ENCODE data around the gene ELL3.
A peak's percentile ranks its signal among the peaks of the same experiment; 100 is the strongest.
"Not testable (repeated sequence)": the region's sequence is repeated elsewhere in the genome, so short reads cannot be mapped to it uniquely, and the experiment has no call there.

ELL3 gene

DNA sequence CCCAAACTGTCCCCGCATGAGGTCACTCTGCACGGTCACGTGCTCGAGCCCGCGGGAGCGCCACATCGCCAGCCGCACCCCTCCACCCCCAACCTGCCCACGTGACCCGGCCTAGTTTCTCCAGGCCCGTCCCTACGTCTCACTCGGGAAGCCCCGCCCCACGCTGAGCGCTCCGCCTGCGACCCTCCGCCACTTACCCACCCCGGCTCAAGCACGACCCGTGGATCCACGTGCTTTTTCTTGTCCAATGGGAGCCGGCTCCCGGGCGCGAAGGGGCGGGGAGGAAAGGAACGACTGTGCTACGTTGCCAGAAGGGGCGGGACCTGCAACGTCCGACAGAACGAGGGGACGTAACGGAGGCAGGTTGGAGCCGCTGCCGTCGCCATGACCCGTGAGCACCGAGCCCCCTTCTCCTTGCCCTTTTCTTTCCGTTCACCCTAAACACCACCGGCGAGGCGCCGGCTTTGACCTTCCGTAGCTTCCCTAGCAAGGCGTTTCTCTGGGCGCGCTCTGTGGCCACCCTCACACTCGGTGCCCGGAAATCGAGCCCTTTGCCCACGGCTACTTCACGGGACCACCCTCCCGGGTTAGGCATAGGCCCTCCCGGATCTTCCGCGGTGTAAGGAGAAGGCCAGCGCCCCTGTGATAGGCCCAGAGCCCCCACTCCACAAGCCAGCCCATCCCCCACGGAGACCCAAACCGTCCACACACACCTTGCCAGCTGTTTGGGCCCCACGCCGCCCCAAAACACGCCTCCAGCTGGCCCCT, 15.4 kb upstream of the ELL3 start, which contains the start of gene SERF2:
Gene SERF2 (plus strand): TSS at position 328 of the 768 bp plus-strand sequence. CDS start 57 bp downstream, at position 385.
- peak; percentile 98 for DNase-seq (ENCODE audit: low spot score)

DNA sequence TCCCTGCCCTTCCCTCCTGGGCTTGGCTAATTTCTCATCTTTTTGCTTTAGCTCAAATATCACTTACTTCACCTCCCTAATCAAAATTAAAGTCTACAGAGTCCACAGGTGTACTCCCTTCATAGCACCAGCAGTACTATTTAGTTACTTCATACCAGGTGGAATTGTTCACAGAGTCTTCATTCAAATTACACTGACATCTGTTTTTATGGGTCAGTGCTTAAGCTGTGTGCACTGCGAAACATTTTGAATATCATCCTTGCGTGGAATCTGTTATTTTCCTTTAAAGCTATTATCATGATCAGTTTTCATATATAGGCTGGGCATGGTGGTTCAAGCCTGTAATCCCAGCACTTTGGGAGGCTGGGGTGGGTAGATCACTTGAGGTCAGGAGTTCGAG, 12.6 kb upstream of the ELL3 start:
- no peak for DNase-seq (ENCODE audit: low spot score)

DNA sequence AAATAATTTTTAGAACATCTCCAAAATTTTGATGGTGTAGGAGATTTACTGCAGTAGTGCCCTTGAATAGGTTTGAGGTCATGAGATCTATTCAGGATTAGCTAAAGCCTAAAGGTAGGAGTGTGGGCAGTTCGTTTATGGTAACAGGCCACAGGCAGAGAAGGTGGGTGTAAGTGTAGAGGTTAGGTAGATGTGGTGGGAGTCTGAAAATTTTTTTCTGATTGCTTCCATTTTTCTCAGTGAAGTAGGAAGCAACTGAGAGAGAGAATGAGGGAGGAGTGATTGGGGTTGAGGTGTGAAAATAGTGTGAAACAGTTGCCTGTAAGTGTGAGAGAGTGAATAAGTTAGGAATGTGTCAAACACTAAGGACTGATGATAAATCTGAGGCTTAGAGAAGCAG, 2.2 kb upstream of the ELL3 start:
- DNase-seq (ENCODE audit: low spot score) = no peak

DNA sequence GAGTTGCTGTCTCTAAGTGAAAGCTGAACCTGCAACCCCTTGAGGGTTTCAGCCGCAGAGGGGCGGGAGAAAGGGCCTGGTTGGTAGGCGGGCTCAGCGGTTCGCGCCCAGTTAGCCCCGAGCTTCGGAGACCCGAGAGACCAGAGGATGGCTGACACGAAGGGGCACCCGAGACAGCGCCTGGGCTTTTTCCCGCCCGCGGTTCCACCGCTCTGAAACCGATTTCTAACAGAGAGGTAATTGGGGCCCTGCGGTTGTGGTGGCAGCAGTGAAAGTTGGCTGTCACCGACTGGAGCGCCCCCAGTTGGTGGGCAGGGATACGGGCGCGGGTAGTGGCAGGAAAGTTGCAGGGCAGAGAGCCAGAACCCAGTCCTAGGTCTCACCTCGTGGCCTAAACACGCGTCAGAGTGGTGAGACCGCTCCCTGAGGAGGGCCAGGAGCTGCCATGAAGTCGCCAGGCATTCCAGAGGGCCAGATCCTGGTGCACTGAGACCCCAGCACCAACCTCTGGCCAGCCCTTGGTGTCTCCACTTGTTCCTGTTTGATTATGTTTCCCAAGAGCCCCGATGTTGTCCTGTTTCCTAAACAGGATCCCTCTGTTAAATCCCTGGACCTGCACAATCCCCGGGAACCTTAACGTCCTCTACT, 625 bp upstream of the ELL3 start:
- DNase-seq (ENCODE audit: low spot score) = peak; percentile 62

DNA sequence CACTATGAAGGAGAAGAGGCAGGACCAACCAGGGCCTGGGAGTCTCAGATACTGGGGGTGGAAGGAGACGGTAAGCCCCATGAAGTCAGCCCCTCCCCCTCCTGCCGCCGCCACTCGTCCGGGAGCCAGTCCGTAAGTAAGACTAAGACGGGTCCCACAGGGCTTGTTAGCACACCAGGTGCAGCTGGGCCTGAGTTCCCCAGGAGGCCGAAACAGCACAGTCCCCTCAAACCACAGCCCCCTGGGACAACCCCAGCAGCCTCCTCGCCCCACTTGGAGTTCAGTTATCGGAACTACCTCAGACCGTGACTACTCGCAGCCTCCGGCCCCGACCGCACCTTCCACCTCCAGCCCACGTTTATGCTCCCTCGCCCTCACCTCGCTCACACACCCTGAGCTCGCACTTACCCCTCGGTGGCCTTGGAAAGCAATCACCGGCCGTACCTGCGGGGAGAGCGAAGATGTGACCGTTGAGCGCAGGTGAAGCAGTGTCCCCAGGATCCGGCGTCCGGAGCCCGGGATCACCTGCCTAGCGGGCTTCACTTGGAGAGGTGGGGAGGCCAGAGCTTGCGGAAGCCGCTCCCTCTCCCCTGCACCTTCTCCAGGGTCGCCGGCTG, 557 bp downstream of the ELL3 start:
- DNase-seq (ENCODE audit: low spot score) = no peak

DNA sequence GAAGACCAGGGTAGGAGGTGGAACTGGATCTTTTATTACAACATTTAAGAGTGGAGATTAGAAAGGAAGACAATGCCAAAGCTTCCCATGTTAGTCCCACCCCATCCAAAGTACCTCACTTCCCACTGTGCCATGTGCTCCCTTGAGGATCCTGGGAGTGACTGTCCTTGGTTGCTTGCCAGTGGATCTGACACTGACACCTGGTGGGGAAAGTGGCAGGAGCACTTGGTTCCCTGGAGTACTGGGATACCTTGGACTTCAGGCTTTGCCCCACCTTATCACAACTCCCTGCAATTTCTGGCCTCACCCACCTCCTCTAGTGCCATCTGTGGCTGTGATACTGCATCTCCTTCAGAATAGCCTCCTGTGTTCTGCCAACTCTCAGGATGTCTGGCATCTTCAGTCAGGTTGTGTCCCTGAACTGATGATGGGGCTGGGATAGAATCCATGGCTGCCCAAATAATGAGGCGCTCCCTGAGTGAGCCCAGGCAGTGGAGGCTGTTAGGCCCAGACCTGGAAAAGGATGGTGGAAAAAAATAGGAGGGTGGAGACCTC, 1.3 kb downstream of the ELL3 start:
- no peak for DNase-seq (ENCODE audit: low spot score)

DNA sequence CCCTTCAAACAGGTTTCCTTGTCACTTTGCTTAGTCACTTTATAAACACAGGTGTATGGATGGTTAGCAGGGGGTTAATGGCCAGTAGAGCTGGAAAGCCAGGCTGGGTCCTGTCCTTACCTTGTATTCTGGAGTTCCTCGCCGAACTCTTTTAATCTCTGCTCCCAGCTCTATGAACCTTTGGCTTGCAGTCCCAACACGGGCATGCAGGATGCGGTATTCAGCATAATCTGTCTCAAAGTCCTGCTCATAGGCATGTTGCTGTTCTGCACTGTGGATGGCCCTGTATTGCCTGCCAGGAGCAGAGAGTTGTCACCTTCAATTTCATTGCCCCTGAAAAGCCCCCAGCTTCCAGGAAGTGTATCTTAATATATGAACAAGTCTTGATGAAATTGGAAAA, 2.7 kb downstream of the ELL3 start:
- DNase-seq (ENCODE audit: low spot score) = no peak

DNA sequence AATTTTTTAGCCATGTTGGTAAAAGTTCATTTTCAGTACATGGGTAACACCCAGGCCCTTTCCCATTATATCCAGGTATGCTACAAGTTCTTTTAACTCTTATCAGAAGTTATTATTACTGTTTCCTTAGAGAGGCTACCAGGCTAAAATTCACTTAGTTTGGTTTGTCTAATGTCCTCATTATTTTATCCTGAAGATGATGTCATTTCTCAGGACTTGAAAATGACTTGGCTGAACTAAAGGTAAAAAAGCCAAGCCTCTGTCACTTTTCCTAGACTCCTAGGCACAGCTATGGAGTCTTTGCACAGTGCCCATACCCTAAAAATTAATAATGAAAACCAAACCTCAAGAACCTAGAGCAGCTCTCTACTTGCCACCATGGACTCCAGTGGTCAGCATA, 4.1 kb downstream of the ELL3 start:
- no peak for DNase-seq (ENCODE audit: low spot score)

DNA sequence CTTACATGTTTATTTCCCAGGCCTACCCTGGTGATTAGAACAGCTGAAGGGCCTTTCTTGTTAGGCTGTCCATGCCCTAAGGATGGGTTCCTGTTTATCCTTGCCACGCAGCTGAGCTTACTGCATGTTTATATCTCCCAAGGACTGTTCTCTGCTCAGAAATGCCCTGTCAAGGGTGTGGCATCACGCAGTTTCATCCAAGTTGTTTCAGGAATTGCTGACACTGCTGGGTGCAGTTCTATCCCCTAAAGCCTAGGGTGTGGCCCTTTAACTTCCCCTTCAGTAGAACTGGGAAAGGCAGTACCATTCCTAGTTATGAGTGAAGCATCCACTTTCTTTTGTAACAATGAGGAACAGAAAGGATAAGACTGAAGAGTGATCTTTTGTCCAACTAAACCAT, 5.0 kb downstream of the ELL3 start:
- DNase-seq (ENCODE audit: low spot score) = no peak

DNA sequence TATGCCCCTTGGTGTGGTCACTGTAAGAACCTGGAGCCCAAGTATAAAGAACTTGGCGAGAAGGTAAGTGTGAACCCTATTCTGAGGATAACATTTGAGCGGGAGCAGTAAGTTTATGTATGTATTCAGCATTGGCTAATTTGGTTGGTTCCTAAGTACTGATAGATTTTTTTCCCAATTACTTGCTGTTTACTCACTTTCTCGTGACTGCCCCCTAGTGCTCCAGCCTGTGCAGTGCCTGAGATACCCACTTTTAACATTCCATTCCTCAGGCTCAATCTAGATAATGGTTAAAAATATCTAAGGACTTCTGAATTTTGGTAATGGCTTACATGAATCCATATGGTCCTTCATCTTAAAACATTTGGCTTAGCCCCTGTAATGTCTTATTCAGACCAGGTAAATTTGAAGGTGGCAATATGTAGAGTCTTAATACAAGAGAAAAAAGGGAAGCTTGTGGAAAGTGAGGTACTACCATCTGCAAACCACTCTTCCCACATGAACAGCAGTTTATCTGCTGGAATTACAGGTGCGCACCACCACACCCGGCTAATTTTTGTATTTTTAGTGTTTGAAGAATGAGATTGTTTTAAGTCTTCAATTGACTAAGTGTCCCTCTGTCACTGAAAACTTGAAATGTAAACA, 7.1 kb downstream of the ELL3 start:
- peak; percentile 61 for DNase-seq (ENCODE audit: low spot score)

DNA sequence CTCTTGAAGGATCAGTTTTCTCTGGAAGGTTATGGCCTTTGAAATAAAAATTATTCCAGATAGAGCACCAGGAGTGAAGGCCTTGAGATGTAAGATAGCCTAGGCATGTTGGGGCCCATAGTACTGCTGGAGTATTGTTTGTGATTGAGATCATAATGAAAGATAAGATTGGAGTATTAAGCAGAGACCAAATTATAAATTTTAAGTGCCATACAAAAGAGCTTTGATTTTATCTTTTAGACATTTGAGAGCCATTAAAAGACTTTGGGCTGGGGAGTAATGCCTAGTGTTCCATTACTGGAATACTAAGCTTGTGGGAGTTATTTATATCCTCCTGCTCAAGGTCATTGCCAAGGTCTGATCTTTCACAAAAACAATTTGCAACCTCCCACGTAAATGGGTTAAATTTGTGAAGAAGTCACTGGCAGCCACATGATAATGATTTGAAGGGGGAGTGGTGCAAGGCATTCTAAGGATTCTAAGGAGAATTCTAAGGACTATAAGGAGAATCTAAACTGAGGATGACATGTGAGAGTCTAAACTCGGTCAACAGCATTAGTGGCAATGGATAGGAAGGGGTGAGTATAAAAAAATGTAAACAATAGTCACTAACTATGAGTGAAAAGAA, 12.8 kb downstream of the ELL3 start:
- DNase-seq (ENCODE audit: low spot score) = no peak

DNA sequence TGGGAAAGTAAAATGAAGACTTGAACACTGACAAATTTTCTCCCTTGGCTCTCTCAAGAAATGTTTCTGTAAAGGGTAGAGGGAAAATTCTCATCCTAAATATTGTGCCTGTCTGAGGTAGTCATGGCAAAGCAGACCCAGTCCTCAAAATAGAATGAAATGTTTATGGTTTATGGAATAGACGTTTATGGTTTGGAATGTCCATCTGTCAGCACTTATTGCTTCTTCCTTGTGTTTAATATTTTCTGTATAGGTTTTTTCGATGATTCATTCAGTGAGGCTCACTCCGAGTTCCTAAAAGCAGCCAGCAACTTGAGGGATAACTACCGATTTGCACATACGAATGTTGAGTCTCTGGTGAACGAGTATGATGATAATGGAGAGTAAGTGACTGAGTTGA, 13.9 kb downstream of the ELL3 start:
- DNase-seq (ENCODE audit: low spot score) = no peak

DNA sequence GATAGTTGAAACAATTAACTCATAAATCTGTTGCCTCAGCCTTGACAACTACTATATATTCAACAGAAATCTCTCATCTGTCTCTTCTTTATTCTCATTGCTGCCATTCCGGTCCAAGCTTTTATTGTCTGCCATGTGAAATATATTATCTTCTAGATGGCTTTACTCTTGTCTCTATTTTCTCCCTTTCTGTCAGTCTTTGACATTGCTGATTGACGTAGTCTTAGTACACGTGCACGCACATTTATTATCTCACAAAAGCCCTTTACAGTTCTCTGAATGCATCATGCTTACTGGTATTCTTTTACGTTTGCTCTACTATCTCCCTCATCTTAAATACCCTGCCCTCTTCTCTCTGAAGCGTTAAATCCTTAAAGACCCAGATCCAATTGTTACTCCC, 24.9 kb downstream of the ELL3 start:
- no peak for DNase-seq (ENCODE audit: low spot score)

DNA sequence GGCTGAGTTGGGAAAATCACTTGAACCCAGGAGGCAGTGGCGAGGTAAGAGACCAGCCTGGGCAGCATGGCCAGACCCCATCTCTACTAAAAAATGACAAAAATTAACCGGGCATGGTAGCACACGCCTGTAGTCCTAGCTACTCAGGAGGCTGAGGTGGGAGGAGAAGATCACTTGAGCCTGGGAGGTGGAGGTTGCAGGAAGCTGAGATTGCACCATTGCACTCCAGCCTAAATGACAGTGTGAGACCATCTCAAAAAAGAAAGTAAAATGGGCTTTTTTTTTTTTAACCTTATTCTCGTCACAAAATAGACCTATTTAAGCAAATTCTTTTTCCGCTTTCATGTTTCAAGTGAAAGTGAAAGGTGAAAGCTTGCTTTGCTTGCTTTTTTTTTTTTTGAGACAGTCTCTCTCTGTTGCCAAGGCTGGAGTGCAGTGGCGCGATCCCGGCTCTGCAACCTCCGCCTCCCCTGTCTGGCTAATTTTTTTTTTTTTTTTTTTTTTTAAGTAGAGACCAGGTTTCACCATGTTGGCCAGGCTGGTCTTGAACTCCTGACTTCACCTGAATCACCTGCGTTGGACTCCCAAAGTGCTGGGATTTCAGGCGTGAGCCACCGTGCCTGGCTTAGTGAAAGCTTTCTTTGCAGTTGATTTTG, 26.9 kb downstream of the ELL3 start:
- DNase-seq (ENCODE audit: low spot score) = no peak

DNA sequence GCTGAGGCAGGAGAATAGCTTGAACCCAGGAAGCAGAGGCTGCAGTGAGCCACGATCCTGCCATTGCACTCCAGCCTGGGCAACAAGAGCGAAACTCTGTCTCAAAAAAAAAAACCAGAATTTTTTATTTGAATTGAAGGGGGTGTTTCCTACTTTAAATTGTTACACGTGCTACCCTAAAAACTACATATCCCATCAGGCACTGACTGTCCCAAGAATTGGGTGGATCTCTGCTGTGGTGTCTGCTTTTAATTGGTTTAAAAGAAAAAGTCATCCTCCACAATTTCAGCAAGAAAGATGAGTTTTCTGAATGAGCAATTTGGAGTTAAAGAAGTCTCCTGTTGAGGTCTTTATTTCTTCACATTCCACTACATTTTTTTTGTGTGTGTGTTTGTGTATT, 28.4 kb downstream of the ELL3 start:
- DNase-seq (ENCODE audit: low spot score) = no peak

DNA sequence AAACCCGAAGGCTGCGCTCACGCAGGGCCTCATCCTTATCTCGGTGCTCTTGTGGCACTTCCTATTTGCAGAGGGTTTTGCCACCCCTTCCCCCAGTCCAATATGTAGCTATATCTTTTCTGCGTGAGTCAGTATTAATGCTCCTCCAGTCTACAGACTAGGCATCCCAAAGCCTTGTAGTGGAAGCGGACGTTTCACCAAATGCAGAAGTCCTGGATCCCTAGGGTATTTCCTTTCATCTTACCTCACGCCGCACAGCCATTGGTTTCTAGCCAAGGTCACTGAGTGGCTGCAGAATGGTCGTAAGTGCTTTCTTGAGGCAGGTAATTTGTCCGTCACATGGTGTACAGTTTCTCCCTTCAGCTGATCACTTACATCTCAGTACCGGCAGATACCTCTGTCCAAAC, 29.9 kb downstream of the ELL3 start:
- DNase-seq (ENCODE audit: low spot score) = peak; percentile 43

DNA sequence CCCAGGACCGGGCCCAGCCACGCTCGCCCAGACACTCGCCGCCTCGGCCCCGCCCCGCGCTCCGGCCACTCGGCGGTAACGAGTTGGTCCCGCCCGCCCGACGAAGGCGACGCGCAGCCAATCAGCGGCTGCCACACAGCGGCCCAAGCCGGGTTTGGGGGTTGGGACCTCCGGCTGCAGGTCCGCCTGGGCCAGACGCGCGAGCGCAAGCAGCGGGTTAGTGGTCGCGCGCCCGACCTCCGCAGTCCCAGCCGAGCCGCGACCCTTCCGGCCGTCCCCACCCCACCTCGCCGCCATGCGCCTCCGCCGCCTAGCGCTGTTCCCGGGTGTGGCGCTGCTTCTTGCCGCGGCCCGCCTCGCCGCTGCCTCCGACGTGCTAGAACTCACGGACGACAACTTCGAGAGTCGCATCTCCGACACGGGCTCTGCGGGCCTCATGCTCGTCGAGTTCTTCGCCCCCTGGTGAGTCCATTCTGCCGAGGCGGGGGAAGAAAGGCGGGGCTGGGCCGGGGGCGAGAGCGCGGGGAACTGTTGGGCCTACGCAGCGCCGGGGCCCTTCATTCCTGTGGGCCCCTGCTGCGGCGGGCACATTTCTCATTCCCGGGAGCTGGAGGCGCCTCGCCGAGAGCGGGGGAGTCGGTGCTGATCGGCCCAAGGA, 30.4 kb downstream of the ELL3 start, which contains the start of gene PDIA3:
Gene PDIA3 (plus strand): TSS at position 194 of the 658 bp plus-strand sequence. CDS start 102 bp downstream, at position 296.
- DNase-seq (ENCODE audit: low spot score) = peak; percentile 80

DNA sequence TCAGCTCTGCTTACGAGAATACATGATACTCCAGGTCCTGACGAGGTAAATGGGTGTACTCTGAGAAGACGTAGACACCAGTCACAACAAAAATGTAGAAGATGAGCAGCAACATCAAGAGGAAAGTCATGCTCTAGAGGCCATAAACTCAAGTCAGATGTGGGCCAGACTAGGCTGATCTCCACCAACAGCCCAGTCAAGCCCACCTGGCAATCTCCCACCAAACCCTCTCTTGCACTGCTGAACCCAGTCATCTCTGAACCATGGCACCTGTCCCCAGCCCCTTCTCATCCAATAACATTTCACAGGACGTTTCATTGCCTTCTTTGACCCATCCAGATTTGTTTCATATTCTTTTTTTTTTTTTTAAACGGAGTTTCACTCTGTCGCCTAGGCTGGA, 41.4 kb downstream of the ELL3 start:
- DNase-seq (ENCODE audit: low spot score) = no peak

DNA sequence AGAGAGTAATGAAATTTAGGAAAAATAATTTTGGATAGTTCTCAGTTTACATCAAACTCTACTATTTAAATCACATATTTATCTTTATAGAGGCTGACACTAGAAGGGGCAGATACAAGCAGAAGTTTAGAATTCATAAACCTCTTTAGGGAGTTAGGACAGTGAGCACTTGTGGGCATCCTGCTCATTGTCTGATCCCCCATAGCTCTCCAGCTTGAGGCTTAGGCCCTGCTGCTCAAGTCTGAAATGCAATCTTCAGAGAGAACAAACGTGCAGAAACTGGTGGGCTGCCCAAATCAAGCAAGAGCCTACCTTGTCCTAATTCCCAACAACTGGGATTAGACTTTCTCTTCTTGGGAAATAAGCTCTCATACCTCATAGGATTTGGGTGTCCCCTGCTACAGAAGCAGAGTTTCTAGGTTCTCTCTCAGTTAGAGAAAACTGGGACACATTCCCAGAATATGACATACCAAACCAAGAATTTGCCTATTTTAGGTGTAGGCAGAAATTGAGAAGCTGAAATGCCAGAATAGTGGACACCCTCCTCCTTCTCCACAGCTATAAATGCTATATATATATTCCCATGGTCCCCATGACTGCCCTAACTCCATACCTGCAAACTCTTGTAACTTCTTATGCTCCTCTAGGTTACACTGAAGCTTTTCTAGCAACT, 48.6 kb downstream of the ELL3 start:
- DNase-seq (ENCODE audit: low spot score) = not testable (repeated sequence)

DNA sequence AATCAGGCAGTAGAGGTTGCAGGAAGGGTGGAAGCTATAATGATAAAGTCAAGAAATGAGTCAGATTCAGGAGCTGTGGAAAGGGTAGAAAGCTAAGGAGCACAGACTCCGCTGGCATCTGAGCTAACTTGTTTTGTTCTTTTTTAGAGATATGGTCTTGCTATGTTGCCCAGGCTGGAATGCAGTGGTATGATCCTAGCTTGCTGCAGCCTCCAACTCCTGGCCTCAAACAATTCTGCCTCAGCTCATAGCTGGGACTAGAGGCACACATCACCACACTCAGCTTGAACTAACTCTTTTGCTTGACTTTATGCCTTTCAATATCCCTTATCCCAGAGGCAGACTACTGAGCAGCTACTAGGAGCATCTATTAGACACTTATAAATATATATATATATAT, 50.5 kb downstream of the ELL3 start:
- not testable (repeated sequence) for DNase-seq (ENCODE audit: low spot score)

Measured in kidney capillary endothelial cell (primary cell).